Body of pancreas (tissue), 4 donors: ENCODE measurements around the gene PTCD1. TPM values are rescaled to one million over a fixed set of nuclear protein-coding genes. Genes with fewer than 3 reads are reported as not detected.

Source experiments
- ATAC-seq: fragments of 150-250 bp; one replicate; pipeline ENCODE4 v1.9.1; 2016
- DNase-seq, 4 donors: peaks; one replicate each; pipeline ENCODE4 v3.0.0-alpha.2; 2019
- H3K27ac ChIP-seq, 4 donors: fragments of 200-600 bp; sonication (generic); 1 replicate in 3 of 4; 2 replicates in 1 of 4; pipeline versions ENCODE4 v1.5.1 to v1.6.1; 2016 to 2019; ENCODE audit warnings: mild to moderate bottlenecking in 1 of 4, mixed read lengths in 1 of 4, moderate library complexity in 1 of 4
- H3K27me3 ChIP-seq, 2 donors: fragments of 200-600 bp; sonication (generic); one replicate each; pipeline ENCODE4 v1.6.0; 2016; ENCODE audit warnings: mild to moderate bottlenecking in 1 of 2
- H3K36me3 ChIP-seq, 2 donors: fragments of 200-600 bp; sonication (generic); replicated peaks in 1 of 2; 2 replicates each; pipeline ENCODE4 v1.5.1; 2016; ENCODE audit warnings: low read depth in 2 of 2; ENCODE audit not compliant: insufficient read depth in 1 of 2
- H3K4me1 ChIP-seq: fragments of 200-600 bp; sonication (generic); one replicate; pipeline ENCODE4 v1.6.0; 2016
- H3K4me3 ChIP-seq, 2 donors: fragments of 200-600 bp; sonication (generic); 1 replicate in 1 of 2; 2 replicates in 1 of 2; pipeline ENCODE4 v1.5.1; 2016 to 2019
- H3K9me3 ChIP-seq, 3 donors: fragments of 200-600 bp; sonication (generic); 1 replicate in 2 of 3; 2 replicates in 1 of 3; pipeline ENCODE4 v1.5.1; 2016
- CTCF ChIP-seq, 7 experiments: fragments of 450-650 bp in 4 of 7; fragments of 200-600 bp in 3 of 7; sonication (generic) in 3 of 7; IDR thresholded peaks; one replicate each; pipeline ENCODE4 v1.5.1; 2016 to 2019; ENCODE audit warnings: antibody characterized with exemption in 7 of 7
- POLR2A ChIP-seq, 3 donors: fragments of 450-650 bp; IDR thresholded peaks; one replicate each; pipeline ENCODE4 v1.6.1; 2016; ENCODE audit warnings: antibody characterized with exemption in 3 of 3, mild to moderate bottlenecking in 2 of 3
- WGBS, 2 donors: methylation state at CpG; one replicate each; pipeline ENCODE4 v1.1.5; 2017; 5-methylcytosine and 5-hydroxymethylcytosine counted together
- intact Hi-C: fragments of 100-400 bp; cut with DNase I; formaldehyde crosslinking; loops from one replicate; pipeline ENCODE4 v1.15.1; 2023
- total RNA-seq, 2 donors: library from RNA; depleted of rRNA; stranded (reverse); fragments of >200 nt; gene quantifications; one replicate each; pipeline ENCODE4 v1.1.0, GENCODE V29; 2016

PTCD1 gene
- total RNA-seq, 2 donors from 2014 or later: 1.6 to 3.4 TPM

DNA sequence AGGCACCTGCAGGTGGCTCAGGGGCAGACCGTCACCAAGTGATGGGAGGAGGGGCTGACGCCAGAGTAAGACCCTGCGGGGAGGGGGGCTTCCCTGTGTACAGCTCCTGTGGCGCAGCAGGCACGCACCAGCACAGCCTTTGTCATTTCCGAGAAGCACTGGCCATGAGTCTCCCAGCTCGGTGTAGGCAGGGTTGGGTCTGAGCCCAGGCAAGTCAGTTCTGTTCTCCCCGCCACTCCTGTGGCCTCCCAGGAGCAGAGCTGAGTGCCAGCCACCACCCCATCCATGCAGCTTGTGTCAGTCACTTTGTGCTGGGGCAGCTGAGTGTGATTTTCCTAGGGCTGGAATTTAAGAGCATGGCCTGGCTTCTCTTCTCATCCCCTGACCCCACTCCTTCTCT is 13.3 kb upstream of the PTCD1 start:
- H3K36me3 ChIP-seq: peaks cover 5 to 19% of the 10 kb centered on the region in 2 donors
- 96 to 100% methylated on average over 1 to 8 of the region's 8 CpGs for WGBS, 2 donors
- DNase-seq: no peak
- H3K9me3 ChIP-seq: no peaks in the 10 kb centered on the region
- ATAC-seq: no peak
- H3K4me3 ChIP-seq: no peak overlapping the region
- H3K27ac ChIP-seq: no peak overlapping the region
- H3K4me1 ChIP-seq: no peaks in the 10 kb centered on the region
- no peaks in the 10 kb centered on the region for H3K27me3 ChIP-seq
- TF ChIP-seq CTCF (IDR thresholded peaks at IDR 0.05) (no peak), POLR2A (IDR thresholded peaks at IDR 0.05) (no peak)
- intact Hi-C loops: no loop called here

GRCh38 chr7:99449326-99449725 is 10.7 kb upstream of the PTCD1 start:
- Histone ChIP-seq H3K9me3 (no peaks in the 10 kb centered on the region), H3K27ac (no peak overlapping the region), H3K36me3 (peaks cover 5 to 22% of the 10 kb centered on the region in 2 donors), H3K27me3 (no peaks in the 10 kb centered on the region), H3K4me3 (no peak overlapping the region), H3K4me1 (no peaks in the 10 kb centered on the region)
- ATAC-seq (no peak), DNase-seq (no peak)
- intact Hi-C loops: no loop called here
- TF ChIP-seq POLR2A (IDR thresholded peaks at IDR 0.05) (no peak), CTCF (IDR thresholded peaks at IDR 0.05) (no peak)
- 93 to 100% methylated on average over 2 to 5 of the region's 5 CpGs for WGBS, 2 donors

GRCh38 chr7:99448855-99449254 is 10.3 kb upstream of the PTCD1 start:
- no peak for ATAC-seq
- 90 to 92% methylated on average over 2 to 10 of the region's 10 CpGs for WGBS, 2 donors
- H3K4me1 ChIP-seq: no peaks in the 10 kb centered on the region
- H3K4me3 ChIP-seq: no peak overlapping the region
- H3K27me3 ChIP-seq: no peaks in the 10 kb centered on the region
- DNase-seq: no peak
- TF ChIP-seq CTCF (IDR thresholded peaks at IDR 0.05) (no peak), POLR2A (IDR thresholded peaks at IDR 0.05) (no peak)
- H3K27ac ChIP-seq: no peak overlapping the region
- intact Hi-C loops: no loop called here
- H3K36me3 ChIP-seq: peaks cover 5 to 19% of the 10 kb centered on the region in 2 donors
- H3K9me3 ChIP-seq: no peaks in the 10 kb centered on the region

- Histone ChIP-seq H3K4me3 (no peak overlapping the region), H3K27ac (no peak overlapping the region), H3K9me3 (no peaks in the 10 kb centered on the region), H3K4me1 (no peaks in the 10 kb centered on the region), H3K27me3 (no peaks in the 10 kb centered on the region), H3K36me3 (peaks cover 5 to 19% of the 10 kb centered on the region in 2 donors)
- DNase-seq (peak in 2 of 4 donors; percentile 16 to 34), ATAC-seq (no peak)
- WGBS, 2 donors: 75 to 76% methylated on average over 5 to 10 of the region's 10 CpGs
- intact Hi-C loops: no loop called here
- TF ChIP-seq POLR2A (IDR thresholded peaks at IDR 0.05): no peak
- peak in 2 of 7 experiments; percentile 8 to 29 for TF ChIP-seq CTCF (IDR thresholded peaks at IDR 0.05)
These were observed 9.3 kb upstream of the PTCD1 start for GRCh38 chr7:99447943-99448342.

- peaks cover 5 to 16% of the 10 kb centered on the region in 2 donors for H3K36me3 ChIP-seq
- no peaks in the 10 kb centered on the region for H3K9me3 ChIP-seq
- WGBS, 2 donors: 84 to 88% methylated on average over 4 of the region's 4 CpGs
- no peak overlapping the region for H3K27ac ChIP-seq
- no peak for TF ChIP-seq CTCF (IDR thresholded peaks at IDR 0.05)
- TF ChIP-seq POLR2A (IDR thresholded peaks at IDR 0.05): no peak
- ATAC-seq: no peak
- no peaks in the 10 kb centered on the region for H3K4me1 ChIP-seq
- H3K4me3 ChIP-seq: no peak overlapping the region
- no peaks in the 10 kb centered on the region for H3K27me3 ChIP-seq
- DNase-seq: no peak
- intact Hi-C loops: no loop called here
These were observed 7.5 kb upstream of the PTCD1 start for GRCh38 chr7:99446096-99446495.
